Heart left ventricle (tissue), 16 donors: ENCODE data around the gene DLGAP1. TPM values are rescaled to one million over a fixed set of nuclear protein-coding genes. Genes with fewer than 3 reads are reported as not detected.

ENCODE experiments used
- ATAC-seq, 4 donors: fragments of 200-7000 bp; cut with Tn5 transposase; one replicate each; pipeline ENCODE4 v1.9.1; 2020 to 2022; ENCODE audit warnings: moderate library complexity in 4 of 4, mild to moderate bottlenecking in 3 of 4, moderate number of reproducible peaks in 1 of 4
- DNase-seq, 5 donors: peaks; one replicate each; pipeline ENCODE4 v3.0.0-alpha.2; 2020
- H3K27ac ChIP-seq, 12 donors: fragments of 200-600 bp; sonication (generic) in 4 of 12; one replicate each; pipeline versions ENCODE4 v1.5.0 to v1.8.0; 2016 to 2022; ENCODE audit warnings: mild to moderate bottlenecking in 2 of 12
- H3K27me3 ChIP-seq, 9 donors: fragments of 200-600 bp; sonication (generic) in 2 of 9; one replicate each; pipeline versions ENCODE4 v1.5.1 to v1.8.0; 2016 to 2022; ENCODE audit warnings: mild to moderate bottlenecking in 3 of 9
- H3K36me3 ChIP-seq, 9 donors: fragments of 200-600 bp; sonication (generic) in 2 of 9; one replicate each; pipeline versions ENCODE4 v1.5.0 to v1.8.0; 2018 to 2022; ENCODE audit warnings: mild to moderate bottlenecking in 2 of 9
- H3K4me1 ChIP-seq, 12 donors: fragments of 200-600 bp; sonication (generic) in 4 of 12; one replicate each; pipeline versions ENCODE4 v1.5.0 to v1.8.0; 2016 to 2022; ENCODE audit warnings: mild to moderate bottlenecking in 3 of 12
- H3K4me3 ChIP-seq, 12 donors: fragments of 200-600 bp; sonication (generic) in 4 of 12; one replicate each; pipeline versions ENCODE4 v1.5.0 to v1.8.0; 2017 to 2022; ENCODE audit warnings: mild to moderate bottlenecking in 9 of 12, moderate library complexity in 4 of 12
- H3K9me3 ChIP-seq, 12 donors: fragments of 200-600 bp; sonication (generic) in 4 of 12; one replicate each; pipeline versions ENCODE4 v1.5.0 to v1.8.0; 2016 to 2022; ENCODE audit warnings: mild to moderate bottlenecking in 1 of 12
- CTCF ChIP-seq, 12 donors: fragments of 200-600 bp; sonication (generic) in 4 of 12; IDR thresholded peaks; one replicate each; pipeline versions ENCODE4 v1.5.0 to v1.8.0; 2018 to 2022; ENCODE audit warnings: antibody characterized with exemption in 12 of 12, mild to moderate bottlenecking in 5 of 12
- POLR2A ChIP-seq, 2 donors: fragments of 450-650 bp; IDR thresholded peaks; one replicate each; pipeline ENCODE4 v1.6.1; 2017; ENCODE audit warnings: antibody characterized with exemption in 2 of 2, mild to moderate bottlenecking in 2 of 2, moderate library complexity in 2 of 2
- WGBS, 4 donors: extraction: QIAGEN DNeasy Blood & Tissue Kit in 2 of 4; methylation state at CpG; one replicate each; pipeline versions ENCODE4 v1.1.5 to v1.1.7; 2013 to 2018; 5-methylcytosine and 5-hydroxymethylcytosine counted together
- intact Hi-C, 10 donors: fragments of 100-400 bp; cut with DNase I; formaldehyde crosslinking; loops; one replicate each; pipeline versions ENCODE4 v1.11.1 to v1.14.2; 2022
- polyA plus RNA-seq, 2 donors: library from polyadenylated mRNA; stranded (reverse); fragments of 200-250 nt; gene quantifications; one replicate each; pipeline ENCODE4 v1.2.3, GENCODE V29; 2013
- total RNA-seq, 9 donors: library from RNA; depleted of rRNA in 2 of 9; stranded (reverse); fragments of >200 nt in 2 of 9; fragmentation: NEBNext Ultra II Directional in 3 of 9; extraction: Animal tissue kit (Norgen Biotek cat#: 25700) in 3 of 9; gene quantifications; one replicate each; pipeline versions ENCODE4 v1.1.0 to v1.2.4, GENCODE V29; 2016 to 2023
- donor health status: ischemic (EF 13 %, LVEDD 7.1; RV severe dilation, severe dysfunction).
- donor health status: healthy with polysubstance abuse.
- donor health status: DM: no; HTN: yes; CAD: no.
- donor health status: DM: no; HTN: no; CAD: no.
- donor health status: ischemic (EF 25% LVEDD 6.9; RV normal size, moderate dysfunction).
- donor health status: ischemic (EF 25% LVEDD 5.7; RV mildly dilated, moderate dysfunction).
- donor health status: healthy.
- donor health status: DM: yes; HTN: yes; CAD: no.
- donor health status: ischemic (EF 35%, LVEDD 5.7; RV mildly dilated, moderate dysfunction).
- donor health status: nonischemic (EF 11% LVEDD 7.7; RV severe dilation, severe dysfunction).
- donor health status: DM: yes; HTN: yes; CAD: no.
- donor health status: PGD.
- donor health status: ischemic (EF 29% LVEDD 5.4; RV normal size, mild dysfunction).
- donor health status: nonischemic (EF 23%, LVEDD 6.1; RV moderate dilation, normal function).

DLGAP1 gene
- total and polyA plus RNA-seq, 11 donors = 0.10 to 5.5 (median 0.40) TPM; not detected in 1

- ATAC-seq = no peak
- Histone ChIP-seq H3K9me3 (peaks cover 0 to 14% (median 0%) of the 10 kb centered on the region in 12 donors), H3K27me3 (no peaks in the 10 kb centered on the region), H3K4me1 (no peaks in the 10 kb centered on the region), H3K27ac (no peak overlapping the region), H3K4me3 (no peak overlapping the region), H3K36me3 (no peaks in the 10 kb centered on the region)
- DNase-seq = no peak
- intact Hi-C loops = no loop called here
- TF ChIP-seq CTCF (IDR thresholded peaks at IDR 0.05) (no peak), POLR2A (IDR thresholded peaks at IDR 0.05) (no peak)
These were observed 888.3 kb downstream of the DLGAP1 start for GRCh38 chr18:3566851-3567250.

- TF ChIP-seq POLR2A (IDR thresholded peaks at IDR 0.05) (no peak), CTCF (IDR thresholded peaks at IDR 0.05) (no peak)
- ATAC-seq (no peak), DNase-seq (no peak)
- Histone ChIP-seq H3K4me1 (no peaks in the 10 kb centered on the region), H3K27ac (no peak overlapping the region), H3K36me3 (no peaks in the 10 kb centered on the region), H3K9me3 (peaks cover 0 to 14% (median 0%) of the 10 kb centered on the region in 12 donors), H3K27me3 (no peaks in the 10 kb centered on the region), H3K4me3 (no peak overlapping the region)
- WGBS, 4 donors = 72 to 92% (median 81%) methylated on average over 3 of the region's 3 CpGs
- intact Hi-C loops = no loop called here
These were observed 894.4 kb downstream of the DLGAP1 start for GRCh38 chr18:3560755-3561154.

- DNase-seq (no peak), ATAC-seq (no peak)
- Histone ChIP-seq H3K36me3 (no peaks in the 10 kb centered on the region), H3K4me3 (no peak overlapping the region), H3K4me1 (no peaks in the 10 kb centered on the region), H3K27ac (no peak overlapping the region), H3K9me3 (no peaks in the 10 kb centered on the region), H3K27me3 (no peaks in the 10 kb centered on the region)
- no peak for TF ChIP-seq POLR2A (IDR thresholded peaks at IDR 0.05)
- TF ChIP-seq CTCF (IDR thresholded peaks at IDR 0.05) = no peak
- 66 to 72% (median 66%) methylated on average over 2 of the region's 2 CpGs for WGBS, 4 donors
- intact Hi-C loops = no loop called here
These were observed 900.2 kb downstream of the DLGAP1 start for GRCh38 chr18:3554811-3555427.

GRCh38 chr18:3554091-3554601, 901.0 kb downstream of the DLGAP1 start:
- DNase-seq = no peak
- H3K9me3 ChIP-seq = no peaks in the 10 kb centered on the region
- H3K27ac ChIP-seq = no peak overlapping the region
- intact Hi-C loops = no loop called here
- ATAC-seq = no peak
- H3K4me3 ChIP-seq = no peak overlapping the region
- WGBS, 4 donors = 35 to 49% (median 42%) methylated on average over 9 of the region's 9 CpGs
- no peaks in the 10 kb centered on the region for H3K27me3 ChIP-seq
- H3K36me3 ChIP-seq = no peaks in the 10 kb centered on the region
- no peaks in the 10 kb centered on the region for H3K4me1 ChIP-seq
- TF ChIP-seq POLR2A (IDR thresholded peaks at IDR 0.05) = no peak
- TF ChIP-seq CTCF (IDR thresholded peaks at IDR 0.05) = no peak
